ENCODE data around the gene ENOSF1.

Gene ENOSF1

GRCh38 chr18:634551-635045 is 77.8 kb downstream of the ENOSF1 start:
- no peak for DNase-seq (ENCODE audit: low read depth in 2 of 2)

DNA sequence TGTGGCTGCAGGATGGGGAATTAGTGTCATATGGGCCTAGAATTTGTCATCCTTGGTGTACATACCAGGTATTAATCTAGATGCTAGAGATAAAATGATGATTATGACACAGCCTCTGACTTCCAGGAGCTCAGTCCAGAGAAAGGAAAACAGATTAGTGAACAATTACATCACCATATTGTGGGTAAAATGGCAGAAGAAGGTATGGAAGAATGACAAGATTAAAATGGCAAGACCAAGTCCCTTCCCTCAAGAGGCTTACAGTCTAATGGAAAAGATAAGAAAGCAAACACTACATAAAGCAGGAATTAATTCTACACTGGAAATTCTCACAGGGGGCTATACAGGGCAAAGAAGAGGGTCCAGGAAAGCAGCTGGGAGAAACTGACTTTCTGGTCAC is 80.9 kb downstream of the ENOSF1 start:
- DNase-seq (ENCODE audit: low read depth in 2 of 2), result no peak

GRCh38 chr18:629269-630150 is 82.9 kb downstream of the ENOSF1 start:
- DNase-seq (ENCODE audit: low read depth in 2 of 2), result no peak

DNA sequence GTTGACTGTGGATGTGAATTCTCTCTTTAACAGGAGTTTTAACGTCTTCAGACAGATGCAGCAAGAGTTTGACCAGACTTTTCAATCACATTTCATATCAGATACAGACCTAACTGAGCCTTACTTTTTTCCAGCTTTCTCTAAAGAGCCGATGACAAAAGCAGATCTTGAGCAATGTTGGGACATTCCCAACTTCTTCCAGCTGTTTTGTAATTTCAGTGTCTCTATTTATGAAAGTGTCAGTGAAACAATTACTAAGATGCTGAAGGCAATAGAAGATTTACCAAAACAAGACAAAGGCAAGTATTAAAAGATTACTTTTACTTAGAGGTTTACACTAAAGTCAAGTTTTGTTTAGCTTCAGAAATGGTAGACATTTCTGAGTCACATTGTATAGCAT is 85.2 kb downstream of the ENOSF1 start:
- DNase-seq (ENCODE audit: low read depth in 2 of 2), result no peak

GRCh38 chr18:623761-624620 is 88.4 kb downstream of the ENOSF1 start:
- DNase-seq (ENCODE audit: low read depth in 2 of 2), result peak; percentile 40 to 44

- no peak for DNase-seq (ENCODE audit: low read depth in 2 of 2)
Observed at GRCh38 chr18:622289-622688, 90.1 kb downstream of the ENOSF1 start.

GRCh38 chr18:621291-622043 is 91.0 kb downstream of the ENOSF1 start:
- no peak for DNase-seq (ENCODE audit: low read depth in 2 of 2)
